Measurements from ENCODE around the gene MAP1LC3A.
"Not testable (repeated sequence)": the region's sequence is repeated elsewhere in the genome, so short reads cannot be mapped to it uniquely, and the experiment has no call there.

The MAP1LC3A gene

DNA sequence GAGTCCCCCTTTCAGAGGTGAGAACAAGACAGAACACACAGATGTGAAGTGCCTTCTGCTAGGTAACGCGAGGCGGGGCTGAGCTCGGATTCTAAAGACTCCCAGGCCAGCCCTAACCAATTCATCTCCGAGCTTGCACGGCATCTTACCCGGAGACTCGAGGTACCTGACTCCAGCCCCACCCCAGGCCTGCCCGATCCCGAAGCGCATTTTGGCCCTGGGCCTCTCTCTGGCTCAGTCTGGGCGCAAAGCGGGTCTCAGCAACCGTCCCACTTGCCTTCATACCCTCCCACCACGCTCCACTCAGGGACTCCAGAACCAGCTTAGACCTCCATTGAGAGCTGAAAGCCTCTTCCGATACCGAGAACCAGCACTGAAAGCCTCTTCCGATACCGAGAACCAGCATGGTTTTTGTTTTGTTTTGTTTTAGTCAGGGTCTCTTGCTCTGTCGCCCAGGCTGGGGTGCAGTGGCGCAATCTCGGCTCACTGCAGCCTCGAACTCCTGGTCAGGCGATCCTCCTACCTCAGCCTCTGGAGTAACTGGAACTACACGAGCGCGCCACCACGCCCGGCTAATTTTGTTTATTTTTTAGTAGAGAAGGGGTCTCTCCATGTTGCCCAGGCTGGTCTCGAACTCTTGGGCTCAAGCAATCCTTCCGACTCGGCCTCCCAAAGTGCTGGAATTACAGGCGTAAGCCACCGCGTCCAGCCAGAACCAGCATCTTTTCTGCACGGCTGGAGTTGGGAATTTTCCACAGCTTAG lies 42.9 kb upstream of the MAP1LC3A start:
- DNase-seq (ENCODE audit: low read depth) = peak; percentile 27
- H3K4me3 ChIP-seq (ENCODE audit: low read length) = peak overlapping the region; percentile 92

DNA sequence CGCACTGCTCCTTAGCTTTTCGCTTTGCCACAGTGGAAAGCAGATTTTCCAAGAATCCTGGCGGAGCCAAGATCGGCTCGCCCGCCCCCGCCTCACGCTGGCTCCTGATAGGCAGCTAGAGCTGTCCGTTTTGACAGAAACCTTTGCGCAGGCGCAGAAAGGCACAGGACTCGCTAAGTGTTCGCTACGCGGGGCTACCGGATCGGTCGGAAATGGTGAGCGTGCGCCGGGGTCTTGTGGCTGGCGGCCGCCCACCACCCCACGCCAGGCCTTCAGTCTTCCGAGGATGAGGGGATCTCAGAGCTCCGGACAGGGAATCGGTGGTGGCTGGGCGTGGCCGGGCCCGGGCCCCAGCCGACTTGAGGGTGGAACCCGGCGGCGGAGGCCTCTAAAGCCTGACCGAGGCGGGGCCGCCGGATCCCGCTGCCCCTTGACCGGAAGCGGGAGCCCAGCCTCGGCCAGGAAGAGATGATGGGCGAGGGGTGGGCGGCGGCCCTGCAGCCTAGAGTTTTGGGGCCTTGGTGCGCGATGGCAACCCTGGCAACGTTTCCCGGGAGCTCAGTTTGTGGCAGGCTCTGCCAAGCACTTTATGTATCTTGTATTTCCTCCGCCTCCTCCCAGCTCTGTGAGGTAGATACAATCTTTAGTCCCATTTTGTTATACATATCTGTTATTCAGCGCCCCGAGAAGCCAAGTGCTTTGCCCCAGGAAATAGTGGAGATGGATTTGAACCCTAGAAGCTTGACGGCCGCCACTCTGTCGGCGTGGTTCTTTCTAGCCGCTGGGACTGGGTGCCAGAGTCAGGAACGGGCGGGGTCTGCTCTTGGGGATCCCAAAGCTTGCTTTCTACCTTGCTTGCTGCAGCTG lies 42.0 kb upstream of the MAP1LC3A start, which contains the start of gene DYNLRB1:
Gene DYNLRB1 (plus strand): TSS at position 176 of the 867 bp plus-strand sequence. CDS start 37 bp downstream, at position 213.
- TF ChIP-seq, protein P1, sequence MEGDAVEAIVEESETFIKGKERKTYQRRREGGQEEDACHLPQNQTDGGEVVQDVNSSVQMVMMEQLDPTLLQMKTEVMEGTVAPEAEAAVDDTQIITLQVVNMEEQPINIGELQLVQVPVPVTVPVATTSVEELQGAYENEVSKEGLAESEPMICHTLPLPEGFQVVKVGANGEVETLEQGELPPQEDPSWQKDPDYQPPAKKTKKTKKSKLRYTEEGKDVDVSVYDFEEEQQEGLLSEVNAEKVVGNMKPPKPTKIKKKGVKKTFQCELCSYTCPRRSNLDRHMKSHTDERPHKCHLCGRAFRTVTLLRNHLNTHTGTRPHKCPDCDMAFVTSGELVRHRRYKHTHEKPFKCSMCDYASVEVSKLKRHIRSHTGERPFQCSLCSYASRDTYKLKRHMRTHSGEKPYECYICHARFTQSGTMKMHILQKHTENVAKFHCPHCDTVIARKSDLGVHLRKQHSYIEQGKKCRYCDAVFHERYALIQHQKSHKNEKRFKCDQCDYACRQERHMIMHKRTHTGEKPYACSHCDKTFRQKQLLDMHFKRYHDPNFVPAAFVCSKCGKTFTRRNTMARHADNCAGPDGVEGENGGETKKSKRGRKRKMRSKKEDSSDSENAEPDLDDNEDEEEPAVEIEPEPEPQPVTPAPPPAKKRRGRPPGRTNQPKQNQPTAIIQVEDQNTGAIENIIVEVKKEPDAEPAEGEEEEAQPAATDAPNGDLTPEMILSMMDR (conservative IDR thresholded peaks at IDR 0.05; ENCODE audit: low read depth, low read length) = no peak
- peak; percentile 89 for DNase-seq (ENCODE audit: low read depth)
- peak within 1 kb of the TSS; percentile 92 for H3K4me3 ChIP-seq (ENCODE audit: low read length)

More for the DNA sequence above, 42.9 kb upstream of the MAP1LC3A start:
- TF ChIP-seq, protein P1 (conservative IDR thresholded peaks at IDR 0.05; ENCODE audit: low read depth, low read length) = no peak

DNA sequence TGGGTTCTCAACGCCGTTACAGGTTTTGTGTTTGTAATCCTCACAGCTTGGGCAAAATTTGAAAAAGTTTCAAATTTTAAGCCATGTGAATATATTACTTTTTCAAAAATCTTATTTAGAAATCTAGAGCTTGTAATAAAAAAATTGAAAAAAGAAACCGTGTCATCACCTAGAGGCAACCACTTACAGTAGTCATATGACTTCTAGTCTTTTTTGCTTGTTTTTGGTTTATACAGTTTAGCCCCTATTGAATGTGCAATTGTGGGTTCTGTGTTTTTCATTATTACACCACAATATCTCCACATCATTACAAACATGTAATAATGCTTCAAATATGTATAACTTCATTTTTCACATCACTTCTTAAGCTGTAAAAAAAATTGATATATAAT lies 41.4 kb upstream of the MAP1LC3A start:
- peak overlapping the region; percentile 92 for H3K4me3 ChIP-seq (ENCODE audit: low read length)

DNA sequence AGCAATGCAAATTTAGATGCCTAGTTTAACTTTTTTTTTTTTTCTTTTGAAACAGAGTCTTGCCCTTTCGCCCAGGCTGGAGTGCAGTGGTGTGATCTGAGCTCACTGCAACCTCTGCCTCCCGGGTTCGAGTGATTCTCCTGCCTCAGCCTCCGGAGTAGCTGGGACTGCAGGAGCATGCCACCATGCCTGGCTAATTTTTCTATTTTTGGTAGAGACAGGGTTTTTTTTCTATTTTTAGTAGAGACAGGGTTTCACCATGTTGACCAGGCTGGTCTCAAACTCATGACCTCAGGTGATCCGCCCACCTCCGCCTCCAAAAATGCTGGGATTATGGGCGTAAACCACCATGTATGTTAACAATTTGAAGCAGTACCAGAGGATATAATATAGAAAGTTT lies 39.7 kb upstream of the MAP1LC3A start:
- DNase-seq (ENCODE audit: low read depth); H3K4me3 ChIP-seq (ENCODE audit: low read length): not testable (repeated sequence)

More for the DNA sequence above, 41.4 kb upstream of the MAP1LC3A start:
- TF ChIP-seq, protein P1 (conservative IDR thresholded peaks at IDR 0.05; ENCODE audit: low read depth, low read length) = no peak
- no peak for DNase-seq (ENCODE audit: low read depth)

DNA sequence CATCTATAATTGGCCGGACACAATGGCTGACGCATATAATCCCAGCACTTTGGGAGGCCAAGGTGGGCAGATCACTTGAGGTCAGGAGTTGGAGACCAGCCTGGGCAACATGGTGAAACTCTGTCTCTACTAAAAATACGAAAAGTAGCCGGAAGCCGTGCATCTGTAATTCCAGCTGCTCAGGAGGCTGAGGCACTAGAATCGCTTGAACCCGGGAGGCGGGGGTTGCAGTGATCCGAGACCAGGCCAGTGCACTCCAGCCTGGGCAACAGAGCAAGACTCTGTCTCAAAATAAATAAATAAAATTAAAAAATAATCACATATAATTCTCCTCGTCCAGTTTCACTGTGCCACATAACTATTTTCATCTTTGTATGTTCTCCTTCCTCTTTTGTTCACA lies 38.7 kb upstream of the MAP1LC3A start:
- not testable (repeated sequence) for DNase-seq (ENCODE audit: low read depth)

DNA sequence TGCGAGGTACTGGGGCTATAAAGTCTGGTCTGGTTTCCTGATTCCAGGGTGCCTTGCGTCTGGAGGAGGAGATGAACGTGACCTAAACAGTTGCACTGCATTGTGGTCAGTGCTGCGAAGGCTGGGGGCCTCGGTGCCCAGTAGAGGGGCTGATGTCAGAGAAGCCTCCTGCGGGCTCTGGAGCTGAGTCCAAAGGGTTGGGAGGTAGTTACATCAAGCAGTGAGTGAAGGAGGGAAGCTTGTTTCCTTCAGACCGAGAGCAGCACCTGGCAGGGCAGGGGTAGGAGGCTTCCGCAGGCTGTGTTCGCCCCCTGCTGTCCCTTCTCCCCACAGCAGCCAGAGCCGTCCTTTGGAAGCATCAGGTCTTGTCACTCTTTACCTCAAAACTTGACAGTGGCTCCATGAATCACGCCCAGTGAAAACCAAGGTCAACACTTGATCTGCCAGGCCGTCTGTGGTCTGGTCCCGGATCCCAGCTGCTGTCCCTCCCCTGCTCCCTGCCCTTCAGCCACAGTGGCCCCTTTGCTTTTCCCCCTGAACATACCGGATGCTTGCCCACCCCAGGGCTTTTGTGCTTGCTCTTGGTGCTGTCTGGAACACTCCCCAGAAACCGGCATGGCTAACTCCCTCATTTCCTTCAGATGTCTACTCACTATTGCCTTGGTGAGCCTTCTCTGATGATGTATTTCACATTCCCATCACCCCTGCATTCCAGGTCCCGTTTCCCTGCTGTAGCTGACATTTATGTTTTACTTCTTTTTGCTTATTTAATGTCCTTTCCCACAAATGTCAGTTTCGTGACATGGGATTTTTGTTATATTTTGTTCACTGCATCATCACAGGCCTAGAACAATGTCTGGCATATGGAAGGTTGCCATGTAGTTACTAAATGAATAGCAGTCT lies 35.3 kb upstream of the MAP1LC3A start:
- TF ChIP-seq, protein P1 (conservative IDR thresholded peaks at IDR 0.05; ENCODE audit: low read depth, low read length) = peak; percentile 76
- no peak overlapping the region for H3K4me3 ChIP-seq (ENCODE audit: low read length)
- DNase-seq (ENCODE audit: low read depth) = no peak

More for the DNA sequence above, 38.7 kb upstream of the MAP1LC3A start:
- H3K4me3 ChIP-seq (ENCODE audit: low read length) = not testable (repeated sequence)

DNA sequence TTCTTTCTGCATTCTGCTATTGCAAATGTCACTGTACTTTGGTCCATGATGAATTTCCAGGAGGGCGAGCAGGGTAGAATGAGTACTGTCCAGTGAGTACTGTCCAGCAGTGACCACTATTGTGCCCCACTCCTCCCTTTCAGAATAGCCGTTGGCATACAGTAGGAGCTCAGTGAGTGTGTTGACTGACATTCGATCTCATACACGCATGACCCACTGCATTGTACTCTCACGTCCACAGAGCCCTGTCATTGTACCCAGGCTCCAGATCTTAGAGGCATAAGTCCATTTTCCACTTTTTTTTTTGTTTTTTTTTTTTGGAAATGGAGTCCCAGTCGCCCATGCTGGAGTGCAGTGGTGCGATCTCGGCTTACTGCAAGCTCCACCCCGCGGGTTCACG lies 34.1 kb upstream of the MAP1LC3A start:
- TF ChIP-seq, protein P1 (conservative IDR thresholded peaks at IDR 0.05; ENCODE audit: low read depth, low read length) = no peak
- no peak for DNase-seq (ENCODE audit: low read depth)

More for the DNA sequence above, 34.1 kb upstream of the MAP1LC3A start:
- no peak overlapping the region for H3K4me3 ChIP-seq (ENCODE audit: low read length)
